CD4-positive, alpha-beta T cell treated with Interleukin-10 for 1 hour (primary cell): Measurements from ENCODE around the gene BTBD2.

Source experiments
- DNase-seq: peaks from one replicate; pipeline ENCODE4 v3.0.0-alpha.2; 2020

BTBD2 gene

GRCh38 chr19:2050349-2050990 is 35.0 kb upstream of the BTBD2 start:
- no peak for DNase-seq

- peak; percentile 72 for DNase-seq
These were observed 34.3 kb upstream of the BTBD2 start for GRCh38 chr19:2049741-2050348.

GRCh38 chr19:2048959-2049740 is 33.6 kb upstream of the BTBD2 start:
- no peak for DNase-seq

GRCh38 chr19:2048104-2048958 is 32.8 kb upstream of the BTBD2 start:
- DNase-seq = no peak

GRCh38 chr19:2047449-2048103 is 32.1 kb upstream of the BTBD2 start:
- peak; percentile 34 for DNase-seq

GRCh38 chr19:2047076-2047448 is 31.5 kb upstream of the BTBD2 start:
- peak; percentile 21 for DNase-seq

GRCh38 chr19:2046046-2046907 is 30.8 kb upstream of the BTBD2 start:
- no peak for DNase-seq

- no peak for DNase-seq
These were observed 30.1 kb upstream of the BTBD2 start for GRCh38 chr19:2045501-2046045.

GRCh38 chr19:2044709-2045500 is 29.4 kb upstream of the BTBD2 start:
- no peak for DNase-seq

GRCh38 chr19:2043961-2044708 is 28.6 kb upstream of the BTBD2 start:
- no peak for DNase-seq

GRCh38 chr19:2043251-2043641 is 27.7 kb upstream of the BTBD2 start:
- no peak for DNase-seq

- no peak for DNase-seq
These were observed 27.2 kb upstream of the BTBD2 start for GRCh38 chr19:2042485-2043250.

- peak; percentile 100 for DNase-seq
These were observed 26.4 kb upstream of the BTBD2 start for GRCh38 chr19:2041683-2042484.

- no peak for DNase-seq
These were observed 25.8 kb upstream of the BTBD2 start for GRCh38 chr19:2041433-2041682.

GRCh38 chr19:2040647-2041432 is 25.3 kb upstream of the BTBD2 start:
- DNase-seq = no peak

GRCh38 chr19:2039959-2040646 is 24.6 kb upstream of the BTBD2 start:
- DNase-seq = no peak
